Measurements from ENCODE around the gene PMM2.
"Not testable (repeated sequence)": the region's sequence is repeated elsewhere in the genome, so short reads cannot be mapped to it uniquely, and the experiment has no call there.

The PMM2 gene

GRCh38 chr16:8822403-8822802 is 24.8 kb downstream of the PMM2 start:
- DNase-seq = no peak

- no peak for DNase-seq
These were observed 28.7 kb downstream of the PMM2 start for GRCh38 chr16:8826278-8826879.

GRCh38 chr16:8828541-8829165 is 31.0 kb downstream of the PMM2 start:
- no peak for DNase-seq

GRCh38 chr16:8831450-8831849 is 33.8 kb downstream of the PMM2 start:
- DNase-seq = no peak

GRCh38 chr16:8831871-8832716 is 34.5 kb downstream of the PMM2 start:
- no peak for DNase-seq

GRCh38 chr16:8832717-8833105 is 35.1 kb downstream of the PMM2 start:
- no peak for DNase-seq

GRCh38 chr16:8836797-8837196 is 39.2 kb downstream of the PMM2 start:
- DNase-seq = not testable (repeated sequence)

- DNase-seq = not testable (repeated sequence)
These were observed 40.0 kb downstream of the PMM2 start for GRCh38 chr16:8837594-8837993.

GRCh38 chr16:8842016-8842415 is 44.4 kb downstream of the PMM2 start:
- not testable (repeated sequence) for DNase-seq

GRCh38 chr16:8843296-8843695 is 45.7 kb downstream of the PMM2 start:
- DNase-seq = not testable (repeated sequence)

- no peak for DNase-seq
These were observed 48.2 kb downstream of the PMM2 start for GRCh38 chr16:8845699-8846298.

GRCh38 chr16:8846401-8846932 is 48.8 kb downstream of the PMM2 start:
- DNase-seq = no peak

- DNase-seq = no peak
These were observed 49.5 kb downstream of the PMM2 start for GRCh38 chr16:8847145-8847544.

GRCh38 chr16:8847623-8848022 is 50.0 kb downstream of the PMM2 start:
- DNase-seq = no peak

GRCh38 chr16:8848231-8848938 is 50.7 kb downstream of the PMM2 start:
- DNase-seq = no peak

GRCh38 chr16:8848939-8849391 is 51.3 kb downstream of the PMM2 start:
- DNase-seq = no peak

- no peak for DNase-seq
These were observed 51.9 kb downstream of the PMM2 start for GRCh38 chr16:8849411-8850011.

GRCh38 chr16:8850279-8850885 is 52.7 kb downstream of the PMM2 start:
- DNase-seq = no peak

GRCh38 chr16:8851761-8852403 is 54.2 kb downstream of the PMM2 start:
- no peak for DNase-seq

GRCh38 chr16:8852534-8852933 is 54.9 kb downstream of the PMM2 start:
- DNase-seq = no peak

GRCh38 chr16:8853150-8853549 is 55.5 kb downstream of the PMM2 start:
- DNase-seq = no peak

All from CD4-positive, alpha-beta T cell treated with Interferon alpha-2 for 1 hour (primary cell).